Measurements from ENCODE around the gene FURIN.
"Not testable (repeated sequence)": the region's sequence is repeated elsewhere in the genome, so short reads cannot be mapped to it uniquely, and the experiment has no call there.

Gene FURIN

GRCh38 chr15:90881978-90882721 lies 13.8 kb downstream of the FURIN start:
- DNase-seq (ENCODE audit: low read depth in 2 of 3, low spot score in 2 of 3) = no peak

GRCh38 chr15:90882781-90883525 lies 14.6 kb downstream of the FURIN start:
- DNase-seq (ENCODE audit: low read depth in 2 of 3, low spot score in 2 of 3) = no peak

- DNase-seq (ENCODE audit: low read depth in 2 of 3, low spot score in 2 of 3) = no peak
Measured at GRCh38 chr15:90883526-90883975, 15.2 kb downstream of the FURIN start.

- no peak for DNase-seq (ENCODE audit: low read depth in 2 of 3, low spot score in 2 of 3)
Measured at GRCh38 chr15:90883976-90884718, 15.8 kb downstream of the FURIN start, which contains the start of gene FES. Gene FES, plus strand, starts transcription at chr15:90884504. Its CDS starts 542 bp downstream, at chr15:90885046.

- no peak for DNase-seq (ENCODE audit: low read depth in 2 of 3, low spot score in 2 of 3)
Measured at GRCh38 chr15:90884719-90885431, 16.5 kb downstream of the FURIN start.

- DNase-seq (ENCODE audit: low read depth in 2 of 3, low spot score in 2 of 3) = peak in 2 of 3 experiments; percentile 51 to 73
Measured at GRCh38 chr15:90885432-90886290, 17.3 kb downstream of the FURIN start.

GRCh38 chr15:90886291-90886614 lies 17.9 kb downstream of the FURIN start:
- DNase-seq (ENCODE audit: low read depth in 2 of 3, low spot score in 2 of 3) = no peak

- DNase-seq (ENCODE audit: low read depth in 2 of 3, low spot score in 2 of 3) = no peak
Measured at GRCh38 chr15:90887037-90887481, 18.7 kb downstream of the FURIN start.

- no peak for DNase-seq (ENCODE audit: low read depth in 2 of 3, low spot score in 2 of 3)
Measured at GRCh38 chr15:90889313-90889730, 20.9 kb downstream of the FURIN start.

GRCh38 chr15:90889736-90890456 lies 21.5 kb downstream of the FURIN start:
- no peak for DNase-seq (ENCODE audit: low read depth in 2 of 3, low spot score in 2 of 3)

GRCh38 chr15:90890839-90891238 lies 22.5 kb downstream of the FURIN start:
- no peak for DNase-seq (ENCODE audit: low read depth in 2 of 3, low spot score in 2 of 3)

- no peak for DNase-seq (ENCODE audit: low read depth in 2 of 3, low spot score in 2 of 3)
Measured at GRCh38 chr15:90891346-90891949, 23.1 kb downstream of the FURIN start.

- DNase-seq (ENCODE audit: low read depth in 2 of 3, low spot score in 2 of 3) = no peak
Measured at GRCh38 chr15:90892023-90892422, 23.6 kb downstream of the FURIN start.

GRCh38 chr15:90892498-90893174 lies 24.2 kb downstream of the FURIN start:
- DNase-seq (ENCODE audit: low read depth in 2 of 3, low spot score in 2 of 3) = no peak

GRCh38 chr15:90893175-90894090 lies 25.0 kb downstream of the FURIN start:
- DNase-seq (ENCODE audit: low read depth in 2 of 3, low spot score in 2 of 3) = no peak

- no peak for DNase-seq (ENCODE audit: low read depth in 2 of 3, low spot score in 2 of 3)
Measured at GRCh38 chr15:90895571-90896117, 27.3 kb downstream of the FURIN start.

- not testable (repeated sequence) for DNase-seq (ENCODE audit: low read depth in 2 of 3, low spot score in 2 of 3)
Measured at GRCh38 chr15:90897131-90897655, 28.8 kb downstream of the FURIN start.
